Stimulated activated naive CD8-positive, alpha-beta T cell treated with anti-CD3 and anti-CD28 coated beads, Interleukin-15, Interleukin-2, amounts not matched to agents 100 ng/mL and 50 ng/mL, for 24 hours (primary cell): ENCODE measurements around the gene MCUR1.
"Not testable (repeated sequence)": the region's sequence is repeated elsewhere in the genome, so short reads cannot be mapped to it uniquely, and the experiment has no call there.

ENCODE experiments used
- H3K27ac Mint-ChIP-seq: one replicate; pipeline ENCODE4 v1.8.0; 2021; ENCODE audit warnings: mild to moderate bottlenecking, mixed read lengths
- H3K27me3 Mint-ChIP-seq: one replicate; pipeline ENCODE4 v1.8.0; 2021; ENCODE audit warnings: mixed read lengths
- H3K36me3 Mint-ChIP-seq: one replicate; pipeline ENCODE4 v1.8.0; 2021; ENCODE audit warnings: low read depth, mixed read lengths
- H3K4me1 Mint-ChIP-seq: one replicate; pipeline ENCODE4 v1.8.0; 2021; ENCODE audit warnings: low read depth, mixed read lengths
- H3K4me3 Mint-ChIP-seq: one replicate; pipeline ENCODE4 v1.8.0; 2021; ENCODE audit warnings: mild to moderate bottlenecking, mixed read lengths
- H3K9me3 Mint-ChIP-seq: one replicate; pipeline ENCODE4 v1.8.0; 2021; ENCODE audit warnings: mixed read lengths

The MCUR1 gene

GRCh38 chr6:13811627-13812358, 2.6 kb downstream of the MCUR1 start:
- H3K4me3 Mint-ChIP-seq, result peak overlapping the region; percentile 24
- no peaks in the 10 kb centered on the region for H3K27me3 Mint-ChIP-seq
- no peaks in the 10 kb centered on the region for H3K9me3 Mint-ChIP-seq
- H3K36me3 Mint-ChIP-seq, result peaks cover 12% of the 10 kb centered on the region
- no peak overlapping the region for H3K27ac Mint-ChIP-seq
- peaks cover 54% of the 10 kb centered on the region for H3K4me1 Mint-ChIP-seq

DNA sequence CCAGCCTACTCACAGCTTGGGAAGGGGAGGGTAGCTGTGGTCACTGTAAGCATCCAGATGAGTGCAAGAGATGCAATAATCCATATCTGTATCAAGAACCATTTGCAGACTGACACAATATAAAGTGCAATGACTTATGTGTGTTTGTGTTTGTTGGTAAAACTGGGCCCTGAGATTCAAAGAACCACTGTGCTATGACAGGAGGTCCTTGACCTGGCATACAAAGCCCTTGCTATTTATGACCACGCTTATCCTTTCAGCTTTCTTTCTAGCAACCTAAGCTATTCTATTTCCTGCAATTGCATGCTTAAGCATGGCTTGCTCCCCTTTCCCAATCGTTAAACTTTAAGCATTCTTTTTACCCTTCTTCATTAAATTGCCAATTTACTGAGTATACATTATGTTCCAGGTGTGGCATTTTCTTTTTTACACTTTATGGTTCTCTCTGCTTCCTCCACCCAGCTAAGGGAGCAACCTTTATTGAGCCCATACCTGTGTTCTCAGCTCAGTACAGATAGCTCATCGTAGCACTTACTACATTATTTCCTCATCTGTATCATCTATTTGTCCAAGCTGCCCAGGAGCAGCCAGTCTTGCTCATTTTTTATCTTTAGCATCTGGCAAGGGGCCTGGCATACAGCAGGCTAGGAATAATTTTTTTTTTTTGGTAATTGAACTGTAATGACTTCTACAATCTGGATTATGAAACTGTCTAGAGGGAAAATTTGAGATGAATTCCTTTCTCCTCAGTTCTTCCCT, 3.5 kb downstream of the MCUR1 start:
- H3K27ac Mint-ChIP-seq, result no peak overlapping the region
- peaks cover 53% of the 10 kb centered on the region for H3K4me1 Mint-ChIP-seq
- peaks cover 18% of the 10 kb centered on the region for H3K36me3 Mint-ChIP-seq
- H3K27me3 Mint-ChIP-seq, result no peaks in the 10 kb centered on the region
- H3K9me3 Mint-ChIP-seq, result no peaks in the 10 kb centered on the region
- no peak overlapping the region for H3K4me3 Mint-ChIP-seq

DNA sequence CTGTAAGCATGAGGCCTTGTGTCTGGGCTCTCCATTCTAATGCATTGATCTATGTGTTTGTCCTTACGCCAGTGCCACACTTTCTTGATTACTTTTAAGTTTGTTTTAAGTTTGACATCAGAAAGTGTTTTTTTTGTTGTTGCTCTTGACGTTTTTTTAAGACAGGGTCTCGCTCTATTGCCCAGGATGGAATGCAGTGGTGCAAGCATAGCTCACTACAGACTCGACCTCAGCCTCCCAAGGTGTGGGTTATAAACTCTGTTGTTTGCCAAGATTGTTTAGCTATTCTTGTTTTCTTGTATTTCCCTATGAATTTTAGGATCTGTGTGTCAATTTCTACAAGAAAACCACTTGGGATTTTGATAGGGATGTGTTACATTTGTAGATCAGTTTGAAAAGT, 5.6 kb downstream of the MCUR1 start:
- Mint-ChIP-seq H3K27ac (no peak overlapping the region), H3K27me3 (no peaks in the 10 kb centered on the region), H3K36me3 (peaks cover 31% of the 10 kb centered on the region), H3K4me1 (peaks cover 41% of the 10 kb centered on the region), H3K4me3 (no peak overlapping the region), H3K9me3 (no peaks in the 10 kb centered on the region)

GRCh38 chr6:13807696-13808095, 6.7 kb downstream of the MCUR1 start:
- peaks cover 33% of the 10 kb centered on the region for H3K4me1 Mint-ChIP-seq
- no peak overlapping the region for H3K4me3 Mint-ChIP-seq
- H3K36me3 Mint-ChIP-seq, result peaks cover 39% of the 10 kb centered on the region
- no peak overlapping the region for H3K27ac Mint-ChIP-seq
- no peaks in the 10 kb centered on the region for H3K9me3 Mint-ChIP-seq
- no peaks in the 10 kb centered on the region for H3K27me3 Mint-ChIP-seq

GRCh38 chr6:13803581-13803980, 10.8 kb downstream of the MCUR1 start:
- peak overlapping the region; percentile 70 for H3K27ac Mint-ChIP-seq
- H3K36me3 Mint-ChIP-seq, result peaks cover 51% of the 10 kb centered on the region

GRCh38 chr6:13800615-13801014, 13.7 kb downstream of the MCUR1 start:
- H3K36me3 Mint-ChIP-seq, result peaks cover 45% of the 10 kb centered on the region
- H3K9me3 Mint-ChIP-seq, result no peaks in the 10 kb centered on the region
- H3K4me1 Mint-ChIP-seq, result peaks cover under 1% of the 10 kb centered on the region
- H3K27me3 Mint-ChIP-seq, result no peaks in the 10 kb centered on the region
- H3K27ac Mint-ChIP-seq, result no peak overlapping the region
- H3K4me3 Mint-ChIP-seq, result no peak overlapping the region

More at GRCh38 chr6:13803581-13803980, 10.8 kb downstream of the MCUR1 start:
- H3K9me3 Mint-ChIP-seq, result no peaks in the 10 kb centered on the region
- no peaks in the 10 kb centered on the region for H3K27me3 Mint-ChIP-seq
- no peak overlapping the region for H3K4me3 Mint-ChIP-seq
- peaks cover 8% of the 10 kb centered on the region for H3K4me1 Mint-ChIP-seq

DNA sequence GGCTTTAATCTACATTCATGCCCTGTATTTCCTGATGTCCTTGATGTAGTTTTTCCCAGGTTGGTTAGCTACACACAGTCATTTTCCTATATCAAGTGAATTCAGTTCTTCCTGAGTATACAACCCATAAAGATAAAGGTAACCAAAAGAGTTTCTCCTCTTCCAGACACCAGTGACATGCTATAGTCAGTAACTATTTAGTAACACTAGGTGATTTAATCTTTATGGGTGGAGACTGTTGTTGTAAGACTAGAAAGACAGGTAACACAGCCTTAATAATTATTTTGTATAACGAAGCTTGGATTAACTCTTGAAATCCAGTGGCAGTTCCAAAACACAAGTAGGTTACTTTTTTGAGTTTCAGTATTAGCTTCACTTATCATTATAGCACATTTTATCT, 17.6 kb downstream of the MCUR1 start:
- Mint-ChIP-seq H3K27me3 (no peaks in the 10 kb centered on the region), H3K4me3 (no peak overlapping the region), H3K9me3 (no peaks in the 10 kb centered on the region), H3K36me3 (peaks cover 51% of the 10 kb centered on the region), H3K27ac (no peak overlapping the region), H3K4me1 (peaks cover 21% of the 10 kb centered on the region)

GRCh38 chr6:13795041-13795750, 19.2 kb downstream of the MCUR1 start:
- H3K27me3 Mint-ChIP-seq, result no peaks in the 10 kb centered on the region
- H3K4me3 Mint-ChIP-seq, result no peak overlapping the region
- peaks cover 53% of the 10 kb centered on the region for H3K36me3 Mint-ChIP-seq
- H3K9me3 Mint-ChIP-seq, result no peaks in the 10 kb centered on the region
- peaks cover 21% of the 10 kb centered on the region for H3K4me1 Mint-ChIP-seq
- H3K27ac Mint-ChIP-seq, result no peak overlapping the region

- H3K4me1 Mint-ChIP-seq, result peaks cover 29% of the 10 kb centered on the region
- H3K27ac Mint-ChIP-seq, result no peak overlapping the region
Observed at GRCh38 chr6:13794184-13794583, 20.2 kb downstream of the MCUR1 start.

GRCh38 chr6:13789746-13790145, 24.6 kb downstream of the MCUR1 start:
- no peaks in the 10 kb centered on the region for H3K9me3 Mint-ChIP-seq
- peaks cover 52% of the 10 kb centered on the region for H3K4me1 Mint-ChIP-seq
- H3K4me3 Mint-ChIP-seq, result no peak overlapping the region
- H3K36me3 Mint-ChIP-seq, result peaks cover 66% of the 10 kb centered on the region
- H3K27me3 Mint-ChIP-seq, result no peaks in the 10 kb centered on the region
- no peak overlapping the region for H3K27ac Mint-ChIP-seq

More at GRCh38 chr6:13794184-13794583, 20.2 kb downstream of the MCUR1 start:
- H3K36me3 Mint-ChIP-seq, result peaks cover 62% of the 10 kb centered on the region
- no peaks in the 10 kb centered on the region for H3K9me3 Mint-ChIP-seq
- no peak overlapping the region for H3K4me3 Mint-ChIP-seq
- H3K27me3 Mint-ChIP-seq, result no peaks in the 10 kb centered on the region

DNA sequence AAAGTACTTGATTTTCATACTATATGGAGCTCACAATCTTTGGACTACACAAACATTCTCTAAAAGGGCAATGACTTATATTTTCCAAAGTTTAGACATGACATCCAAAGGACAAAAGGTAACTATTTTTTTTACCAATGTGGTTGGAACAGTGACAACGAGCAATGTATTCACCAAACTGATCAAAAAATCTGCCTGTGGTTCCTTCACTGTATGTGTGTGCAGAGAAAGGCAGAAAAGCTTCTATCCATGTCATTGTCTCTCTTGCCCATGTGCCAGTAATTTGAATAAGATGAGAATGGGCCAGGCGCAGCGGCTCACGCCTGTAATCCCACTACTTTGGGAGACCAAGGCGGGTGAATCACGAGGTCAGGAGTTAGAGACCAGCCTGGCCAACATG, 25.5 kb downstream of the MCUR1 start:
- peak overlapping the region; percentile 19 for H3K4me3 Mint-ChIP-seq
- peak overlapping the region; percentile 47 for H3K27ac Mint-ChIP-seq
- H3K4me1 Mint-ChIP-seq, result peaks cover 43% of the 10 kb centered on the region
- H3K27me3 Mint-ChIP-seq, result no peaks in the 10 kb centered on the region
- peaks cover 58% of the 10 kb centered on the region for H3K36me3 Mint-ChIP-seq
- H3K9me3 Mint-ChIP-seq, result no peaks in the 10 kb centered on the region

DNA sequence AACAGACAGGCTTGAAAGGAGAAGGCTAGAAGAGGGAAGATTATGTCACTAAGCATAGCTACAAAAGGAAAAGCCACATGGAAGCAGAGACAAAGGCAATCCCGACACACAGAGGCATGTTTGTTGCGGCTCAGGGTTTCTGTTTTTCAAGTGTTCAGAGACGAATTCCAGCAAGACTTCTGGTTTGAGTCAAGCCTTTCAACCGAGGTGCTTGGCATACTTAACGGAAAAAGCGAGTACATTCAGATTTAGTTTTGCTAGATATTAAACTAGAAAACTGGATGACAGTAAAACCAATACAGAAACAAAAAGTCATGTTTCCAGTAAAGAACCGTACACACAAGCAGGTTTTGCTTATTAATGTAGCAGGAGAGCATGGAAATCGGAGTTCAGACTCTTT, 27.2 kb downstream of the MCUR1 start:
- Mint-ChIP-seq H3K27me3 (no peaks in the 10 kb centered on the region), H3K4me1 (peaks cover 40% of the 10 kb centered on the region), H3K9me3 (no peaks in the 10 kb centered on the region), H3K4me3 (peak overlapping the region; percentile 55), H3K27ac (peak overlapping the region; percentile 82), H3K36me3 (peaks cover 46% of the 10 kb centered on the region)

- H3K9me3 Mint-ChIP-seq, H3K4me1 Mint-ChIP-seq, H3K4me3 Mint-ChIP-seq, H3K27me3 Mint-ChIP-seq, H3K27ac Mint-ChIP-seq, H3K36me3 Mint-ChIP-seq: not testable (repeated sequence)
Observed at GRCh38 chr6:13780162-13780561, 34.2 kb downstream of the MCUR1 start.

DNA sequence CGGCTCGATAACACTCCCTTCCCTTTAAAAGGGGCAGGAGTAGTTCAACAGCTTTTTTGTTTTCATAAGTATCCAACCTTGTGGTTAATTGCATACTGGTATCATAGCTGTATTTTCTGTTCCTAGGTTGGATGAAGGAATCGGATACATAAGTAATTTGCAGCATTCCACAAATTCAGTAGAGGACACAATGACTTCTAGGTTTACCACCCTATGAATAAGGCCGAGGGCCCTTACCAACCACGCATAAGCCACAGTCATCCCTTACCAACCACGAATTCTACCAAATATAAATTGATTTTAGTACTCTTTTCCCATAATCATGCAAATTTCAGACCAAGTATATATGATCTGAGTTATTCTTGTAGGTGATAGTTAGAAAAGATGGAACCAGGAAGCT, 36.3 kb downstream of the MCUR1 start:
- Mint-ChIP-seq H3K4me1 (no peaks in the 10 kb centered on the region), H3K27ac (no peak overlapping the region), H3K4me3 (no peak overlapping the region), H3K36me3 (no peaks in the 10 kb centered on the region), H3K27me3 (no peaks in the 10 kb centered on the region), H3K9me3 (no peaks in the 10 kb centered on the region)

DNA sequence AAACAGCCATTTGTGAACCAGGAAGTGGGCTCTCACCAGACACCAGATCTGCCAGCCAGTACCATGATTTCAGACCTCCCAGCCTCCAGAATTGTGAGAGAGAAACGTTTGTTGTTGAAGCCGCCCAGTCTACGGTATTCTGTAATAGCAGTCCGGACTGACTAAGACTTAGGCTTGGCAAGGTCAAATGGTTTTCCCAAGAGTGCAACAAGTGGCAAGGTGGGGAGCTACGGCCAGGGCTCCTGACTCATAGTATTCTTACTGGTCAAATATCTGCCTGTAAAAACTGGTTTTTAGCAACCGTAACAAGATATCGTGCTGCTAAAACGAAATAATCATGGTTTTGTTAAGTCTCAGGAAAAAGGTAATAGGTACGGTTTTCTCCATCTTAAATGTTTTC, 37.8 kb downstream of the MCUR1 start:
- no peak overlapping the region for H3K4me3 Mint-ChIP-seq
- no peaks in the 10 kb centered on the region for H3K27me3 Mint-ChIP-seq
- H3K9me3 Mint-ChIP-seq, result no peaks in the 10 kb centered on the region
- H3K36me3 Mint-ChIP-seq, result no peaks in the 10 kb centered on the region
- no peak overlapping the region for H3K27ac Mint-ChIP-seq
- H3K4me1 Mint-ChIP-seq, result no peaks in the 10 kb centered on the region
